ENCODE measurements around the gene DTL. TPM values are rescaled to one million over a fixed set of nuclear protein-coding genes. Genes with fewer than 3 reads are reported as not detected.

Gene DTL
- total RNA-seq, 3 donors from 2014 or later (not counting 1 experiment from before 2014, with no cell fraction given), result 1.1 to 4.0 (median 3.3) TPM

GRCh38 chr1:212098310-212098709 is 62.8 kb downstream of the DTL start:
- Histone ChIP-seq H3K36me3 (ENCODE audit: control insufficient read depth, insufficient read depth, low read length) (no peaks in the 10 kb centered on the region), H3K27me3 (ENCODE audit: control insufficient read depth, insufficient read depth, low read length) (no peaks in the 10 kb centered on the region), H3K4me1 (ENCODE audit: control insufficient read depth, insufficient read depth, low read length) (no peaks in the 10 kb centered on the region), H3K9me3 (ENCODE audit: control insufficient read depth, insufficient read depth, low read length) (no peaks in the 10 kb centered on the region), H3K27ac (ENCODE audit: low read length) (no peak overlapping the region), H3K4me3 (ENCODE audit: low read length) (no peak overlapping the region)
- Mint-ChIP-seq H3K4me3 (no peak overlapping the region), H3K9me3 (peaks cover 2 to 4% of the 10 kb centered on the region in 2 donors), H3K4me1 (peaks cover 5 to 6% of the 10 kb centered on the region in 2 donors), H3K27me3 (ENCODE audit: low read depth in 2 of 2) (no peaks in the 10 kb centered on the region), H3K36me3 (peaks cover 10% of the 10 kb centered on the region), H3K27ac (no peak overlapping the region)
- no peak for TF ChIP-seq CTCF (IDR thresholded peaks at IDR 0.05)
- DNase-seq (no peak), ATAC-seq (no peak)
- WGBS (ENCODE audit: insufficient coverage), result 99% methylated on average over 9 of the region's 9 CpGs
- intact Hi-C loops (cut with micrococcal nuclease), result no loop called here

- DNase-seq, result no peak
- Mint-ChIP-seq H3K27ac (no peak overlapping the region), H3K27me3 (ENCODE audit: low read depth in 2 of 2) (no peaks in the 10 kb centered on the region), H3K9me3 (peaks cover 2 to 4% of the 10 kb centered on the region in 2 donors), H3K4me3 (no peak overlapping the region), H3K36me3 (peaks cover 10% of the 10 kb centered on the region), H3K4me1 (peaks cover 5 to 6% of the 10 kb centered on the region in 2 donors)
- Histone ChIP-seq H3K4me1 (ENCODE audit: control insufficient read depth, insufficient read depth, low read length) (no peaks in the 10 kb centered on the region), H3K4me3 (ENCODE audit: low read length) (no peak overlapping the region), H3K27me3 (ENCODE audit: control insufficient read depth, insufficient read depth, low read length) (no peaks in the 10 kb centered on the region), H3K36me3 (ENCODE audit: control insufficient read depth, insufficient read depth, low read length) (no peaks in the 10 kb centered on the region), H3K9me3 (ENCODE audit: control insufficient read depth, insufficient read depth, low read length) (no peaks in the 10 kb centered on the region), H3K27ac (ENCODE audit: low read length) (no peak overlapping the region)
- intact Hi-C loops (cut with micrococcal nuclease), result no loop called here
- no peak for TF ChIP-seq CTCF (IDR thresholded peaks at IDR 0.05)
- no peak for ATAC-seq
- WGBS (ENCODE audit: insufficient coverage), result 98% methylated on average over 3 of the region's 3 CpGs
These were observed 63.2 kb downstream of the DTL start for GRCh38 chr1:212098771-212099170.

- Histone ChIP-seq H3K27ac (ENCODE audit: low read length) (no peak overlapping the region), H3K36me3 (ENCODE audit: control insufficient read depth, insufficient read depth, low read length) (no peaks in the 10 kb centered on the region), H3K4me1 (ENCODE audit: control insufficient read depth, insufficient read depth, low read length) (no peaks in the 10 kb centered on the region), H3K9me3 (ENCODE audit: control insufficient read depth, insufficient read depth, low read length) (no peaks in the 10 kb centered on the region), H3K4me3 (ENCODE audit: low read length) (no peak overlapping the region), H3K27me3 (ENCODE audit: control insufficient read depth, insufficient read depth, low read length) (no peaks in the 10 kb centered on the region)
- H3K9me3 Mint-ChIP-seq, result peaks cover 2 to 4% of the 10 kb centered on the region in 2 donors
- H3K27me3 Mint-ChIP-seq (ENCODE audit: low read depth in 2 of 2), result no peaks in the 10 kb centered on the region
- no peak for TF ChIP-seq CTCF (IDR thresholded peaks at IDR 0.05)
- peaks cover 2% of the 10 kb centered on the region in 2 donors for H3K4me1 Mint-ChIP-seq
- no peak overlapping the region for H3K4me3 Mint-ChIP-seq
- ATAC-seq, result no peak
- DNase-seq, result no peak
- H3K27ac Mint-ChIP-seq, result no peak overlapping the region
- peaks cover 10% of the 10 kb centered on the region for H3K36me3 Mint-ChIP-seq
- intact Hi-C loops (cut with micrococcal nuclease), result no loop called here
These were observed 65.7 kb downstream of the DTL start for GRCh38 chr1:212101251-212101650.

GRCh38 chr1:212101735-212102134 is 66.2 kb downstream of the DTL start:
- no peaks in the 10 kb centered on the region for H3K4me1 Mint-ChIP-seq
- Histone ChIP-seq H3K36me3 (ENCODE audit: control insufficient read depth, insufficient read depth, low read length) (no peaks in the 10 kb centered on the region), H3K4me3 (ENCODE audit: low read length) (no peak overlapping the region), H3K4me1 (ENCODE audit: control insufficient read depth, insufficient read depth, low read length) (no peaks in the 10 kb centered on the region), H3K9me3 (ENCODE audit: control insufficient read depth, insufficient read depth, low read length) (no peaks in the 10 kb centered on the region), H3K27ac (ENCODE audit: low read length) (no peak overlapping the region), H3K27me3 (ENCODE audit: control insufficient read depth, insufficient read depth, low read length) (no peaks in the 10 kb centered on the region)
- H3K36me3 Mint-ChIP-seq, result peaks cover 10% of the 10 kb centered on the region
- no peak for TF ChIP-seq CTCF (IDR thresholded peaks at IDR 0.05)
- no peaks in the 10 kb centered on the region for H3K27me3 Mint-ChIP-seq (ENCODE audit: low read depth in 2 of 2)
- no peak overlapping the region for H3K27ac Mint-ChIP-seq
- H3K9me3 Mint-ChIP-seq, result peaks cover 2 to 4% of the 10 kb centered on the region in 2 donors
- intact Hi-C loops (cut with micrococcal nuclease), result no loop called here
- no peak overlapping the region for H3K4me3 Mint-ChIP-seq
- WGBS (ENCODE audit: insufficient coverage), result 100% methylated on average over 2 of the region's 2 CpGs
- ATAC-seq (no peak), DNase-seq (no peak)
